Lung (tissue), 12 donors: ENCODE data around the gene BABAM2. TPM values are rescaled to one million over a fixed set of nuclear protein-coding genes. Genes with fewer than 3 reads are reported as not detected.
A peak's percentile ranks its signal among the peaks of the same experiment; 100 is the strongest.

ENCODE experiments used
- ATAC-seq: fragments of 200-7000 bp; cut with Tn5 transposase; one replicate; pipeline ENCODE4 v1.9.1; 2020; ENCODE audit warnings: moderate number of reproducible peaks; ENCODE audit not compliant: insufficient read depth, low FRiP score
- DNase-seq, 3 donors: peaks; one replicate each; pipeline ENCODE4 v3.0.0-alpha.2; 2013 to 2017
- H3K27ac ChIP-seq, 2 donors: one replicate each; pipeline ENCODE4 v1.5.1; 2013; ENCODE audit warnings: mild to moderate bottlenecking in 2 of 2, moderate library complexity in 2 of 2, control low read depth in 1 of 2, inconsistent platforms in 1 of 2, low read depth in 1 of 2, low read length in 1 of 2
- H3K27me3 ChIP-seq, 3 donors: one replicate each; pipeline ENCODE4 v1.5.1; 2013; ENCODE audit warnings: low read length in 2 of 3; ENCODE audit not compliant: control insufficient read depth in 3 of 3, insufficient read depth in 3 of 3
- H3K36me3 ChIP-seq, 4 donors: one replicate each; pipeline ENCODE4 v1.5.1; 2013; ENCODE audit warnings: low read length in 4 of 4, mild to moderate bottlenecking in 1 of 4, moderate library complexity in 1 of 4; ENCODE audit not compliant: control insufficient read depth in 4 of 4, insufficient read depth in 4 of 4
- H3K4me1 ChIP-seq, 5 donors: one replicate each; pipeline ENCODE4 v1.5.1; 2013; ENCODE audit warnings: low read length in 5 of 5, mild to moderate bottlenecking in 2 of 5, moderate library complexity in 1 of 5; ENCODE audit not compliant: control insufficient read depth in 5 of 5, insufficient read depth in 5 of 5
- H3K4me3 ChIP-seq: one replicate; pipeline ENCODE4 v1.5.1; 2013; ENCODE audit warnings: mild to moderate bottlenecking, control low read depth, moderate library complexity
- H3K9ac ChIP-seq, 2 donors: one replicate each; pipeline ENCODE4 v1.5.1; 2013; ENCODE audit warnings: low read length in 2 of 2, control low read depth in 1 of 2; ENCODE audit not compliant: insufficient read depth in 1 of 2
- H3K9me3 ChIP-seq, 4 donors: one replicate each; pipeline ENCODE4 v1.5.1; 2013; ENCODE audit warnings: low read length in 3 of 4, mild to moderate bottlenecking in 1 of 4, moderate library complexity in 1 of 4; ENCODE audit not compliant: control insufficient read depth in 4 of 4, insufficient read depth in 3 of 4
- CTCF ChIP-seq: IDR thresholded peaks from 2 replicates; pipeline ENCODE4 v1.5.1; 2012; ENCODE audit warnings: mild to moderate bottlenecking; ENCODE audit errors: control extremely low read depth, extremely low read depth
- WGBS, 2 donors: extraction: QIAGEN DNeasy Blood & Tissue Kit; methylation state at CpG; one replicate each; pipeline ENCODE4 v1.1.7; 2013; 5-methylcytosine and 5-hydroxymethylcytosine counted together
- polyA plus RNA-seq, 2 donors: library from polyadenylated mRNA; stranded (reverse); fragments of 200-250 nt; gene quantifications; one replicate each; pipeline ENCODE4 v1.2.1, GENCODE V29; 2013
- total RNA-seq, 2 donors: library from RNA; depleted of rRNA in 1 of 2; stranded (reverse); fragments of >200 nt in 1 of 2; gene quantifications; one replicate each; pipeline ENCODE4 v1.2.1, GENCODE V29; 2014 to 2021
- donor health status: control.
- donor health status: control.
- donor health status: Bipolar disorder and iron deficiency.
- donor health status: healthy.
- donor health status: DM: yes; HTN: yes; CAD: no.

The BABAM2 gene
- total and polyA plus RNA-seq, 4 donors: 19.0 to 43.3 (median 33.7) TPM

DNA sequence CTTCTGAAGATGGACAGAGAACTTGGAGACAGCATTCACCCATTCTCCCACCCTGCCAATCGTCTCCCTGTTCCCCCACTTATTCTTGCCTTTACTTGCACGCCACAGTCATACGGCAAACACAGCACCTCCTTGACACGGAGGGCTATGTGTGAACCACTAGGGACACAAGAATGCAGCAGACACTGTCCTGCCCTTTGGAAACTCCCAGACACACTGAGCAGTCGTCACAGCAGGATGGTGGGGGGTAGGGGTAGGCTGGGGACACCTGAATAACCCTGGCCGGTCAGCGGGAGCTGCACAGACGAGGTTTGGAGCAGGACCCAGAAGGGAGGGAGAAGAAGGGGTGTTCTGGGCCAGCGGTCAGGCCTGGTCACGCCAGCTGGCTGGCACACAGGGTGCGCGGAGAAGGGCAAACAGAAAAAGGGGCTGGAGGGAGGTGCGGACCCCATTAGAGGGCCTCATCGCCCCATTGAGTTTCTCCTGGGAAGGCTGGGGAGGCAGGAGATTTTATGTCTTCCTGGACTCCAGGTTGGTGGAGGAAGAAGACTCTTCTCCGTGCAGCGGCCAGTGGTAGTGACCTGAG lies 462.2 kb downstream of the BABAM2 start:
- no peak for DNase-seq
- 87% methylated on average over 16 of the region's 16 CpGs for WGBS, 2 donors
- no peaks in the 10 kb centered on the region for H3K27me3 ChIP-seq
- H3K4me3 ChIP-seq: no peak overlapping the region
- H3K9ac ChIP-seq: no peak overlapping the region
- no peak for TF ChIP-seq CTCF
- H3K36me3 ChIP-seq: no peaks in the 10 kb centered on the region
- ATAC-seq: no peak
- H3K27ac ChIP-seq: no peak overlapping the region
- peaks cover 0 to 29% (median 12%) of the 10 kb centered on the region in 5 donors for H3K4me1 ChIP-seq
- peaks cover 0 to 2% (median 0%) of the 10 kb centered on the region in 4 donors for H3K9me3 ChIP-seq

GRCh38 chr2:28354920-28355520 lies 464.5 kb downstream of the BABAM2 start:
- Histone ChIP-seq H3K9ac (no peak overlapping the region), H3K27ac (peak overlapping the region in 1 of 2 donors; percentile 89), H3K27me3 (no peaks in the 10 kb centered on the region), H3K4me3 (no peak overlapping the region), H3K9me3 (peaks cover 0 to 2% (median 0%) of the 10 kb centered on the region in 4 donors), H3K4me1 (peaks cover 0 to 41% (median 17%) of the 10 kb centered on the region in 5 donors), H3K36me3 (no peaks in the 10 kb centered on the region)
- DNase-seq: no peak
- ATAC-seq: no peak
- WGBS, 2 donors: 94 to 97% methylated on average over 10 of the region's 10 CpGs
- TF ChIP-seq CTCF: no peak

DNA sequence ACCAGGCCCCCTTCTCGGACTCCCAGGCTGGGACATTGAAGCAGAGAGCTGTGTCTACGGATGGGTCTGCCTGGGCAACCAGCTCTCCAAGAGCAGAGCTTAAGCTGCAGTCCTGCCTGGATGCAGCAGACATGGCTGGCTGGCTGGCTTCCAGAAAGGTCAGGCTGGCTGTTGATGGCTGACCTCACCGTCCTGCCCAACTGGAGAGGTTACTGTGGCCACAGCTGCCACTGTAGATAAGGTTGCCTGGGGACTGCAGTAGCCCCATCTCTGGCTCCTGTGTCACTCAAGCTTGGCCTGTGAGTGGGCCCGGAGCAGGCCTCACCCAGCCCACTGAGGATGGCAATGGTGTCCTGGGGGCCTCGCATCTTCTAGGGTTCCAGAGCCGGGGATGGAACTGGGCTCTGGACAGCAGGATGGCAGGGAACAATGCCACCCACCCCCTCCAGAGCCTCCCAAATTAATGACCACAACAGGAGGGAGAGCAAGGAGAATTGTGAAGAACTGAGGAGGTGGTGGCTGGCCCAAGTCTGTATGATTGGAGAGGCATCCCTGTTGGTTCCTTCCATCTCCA lies 465.1 kb downstream of the BABAM2 start:
- no peaks in the 10 kb centered on the region for H3K36me3 ChIP-seq
- peaks cover 0 to 41% (median 17%) of the 10 kb centered on the region in 5 donors for H3K4me1 ChIP-seq
- DNase-seq (peak; percentile 60 to 67 (median 60)), ATAC-seq (no peak)
- H3K9ac ChIP-seq: peak overlapping the region in 1 of 2 donors; percentile 47
- no peak overlapping the region for H3K4me3 ChIP-seq
- no peak for TF ChIP-seq CTCF
- WGBS, 2 donors: 78 to 84% methylated on average over 6 of the region's 6 CpGs
- H3K27me3 ChIP-seq: no peaks in the 10 kb centered on the region
- peaks cover 0 to 2% (median 0%) of the 10 kb centered on the region in 4 donors for H3K9me3 ChIP-seq
- H3K27ac ChIP-seq: peak overlapping the region; percentile 38 to 89
